Epithelial cell of esophagus (primary cell): ENCODE data around the gene FOCAD.

ENCODE experiments used
- DNase-seq: peaks from one replicate; pipeline ENCODE4 v3.0.0; 2010; ENCODE audit warnings: low read depth
- H3K4me3 ChIP-seq: 2 replicates; pipeline ENCODE4 v1.5.1; 2011; ENCODE audit warnings: mild to moderate bottlenecking, low read length, control low read depth
- TF ChIP-seq, protein P1 (sequence below): IDR thresholded peaks from 2 replicates; pipeline ENCODE4 v1.5.1; 2011; ENCODE audit warnings: low read depth, mild to moderate bottlenecking, low read length, control low read depth, inconsistent platforms; ENCODE audit not compliant: insufficient read depth; ENCODE audit errors: missing control alignments

The FOCAD gene

DNA sequence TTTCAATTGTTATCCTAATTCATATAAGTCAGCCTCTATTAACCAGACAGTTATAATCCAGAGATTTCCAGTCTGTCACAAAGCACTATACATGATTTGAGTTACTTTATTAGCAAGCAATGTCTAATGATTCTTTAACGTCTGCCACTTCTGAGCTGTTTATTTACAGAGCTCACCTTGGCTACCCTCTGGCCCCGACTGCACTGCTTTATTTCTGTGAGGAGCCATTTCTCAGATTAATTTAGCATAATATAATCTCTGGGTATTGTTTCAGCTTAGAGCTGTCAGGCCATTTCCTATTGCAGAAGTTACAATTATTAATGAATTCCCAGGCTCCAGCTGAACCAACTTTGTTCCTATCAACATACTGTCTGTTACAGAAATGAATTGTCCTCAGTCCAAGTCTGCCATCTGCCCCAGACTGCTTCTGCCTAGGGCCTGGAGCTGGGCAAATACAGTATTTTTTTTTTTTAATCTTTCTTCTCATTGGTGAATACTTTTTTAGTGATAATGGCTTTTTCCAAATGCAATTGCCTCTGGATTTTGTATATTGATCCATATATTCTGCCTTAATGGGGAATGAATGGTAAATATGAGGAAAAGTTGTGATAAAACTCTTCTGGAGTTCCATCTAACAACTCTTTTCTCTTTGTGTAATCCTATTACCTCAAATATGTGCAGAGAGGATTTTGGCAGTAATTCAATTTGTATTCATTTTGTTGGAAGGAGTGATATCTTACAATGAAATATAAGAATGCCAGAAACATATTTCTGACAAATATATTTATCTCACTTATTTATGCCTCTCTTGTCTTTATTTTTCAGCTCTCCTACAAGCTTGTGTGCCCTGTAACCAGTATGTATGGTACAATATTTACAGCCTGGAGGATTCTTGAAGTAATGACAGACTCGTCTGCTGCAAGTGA, 104.7 kb downstream of the FOCAD start:
- H3K4me3 ChIP-seq, result no peak overlapping the region
- DNase-seq, result no peak
- TF ChIP-seq, protein P1, sequence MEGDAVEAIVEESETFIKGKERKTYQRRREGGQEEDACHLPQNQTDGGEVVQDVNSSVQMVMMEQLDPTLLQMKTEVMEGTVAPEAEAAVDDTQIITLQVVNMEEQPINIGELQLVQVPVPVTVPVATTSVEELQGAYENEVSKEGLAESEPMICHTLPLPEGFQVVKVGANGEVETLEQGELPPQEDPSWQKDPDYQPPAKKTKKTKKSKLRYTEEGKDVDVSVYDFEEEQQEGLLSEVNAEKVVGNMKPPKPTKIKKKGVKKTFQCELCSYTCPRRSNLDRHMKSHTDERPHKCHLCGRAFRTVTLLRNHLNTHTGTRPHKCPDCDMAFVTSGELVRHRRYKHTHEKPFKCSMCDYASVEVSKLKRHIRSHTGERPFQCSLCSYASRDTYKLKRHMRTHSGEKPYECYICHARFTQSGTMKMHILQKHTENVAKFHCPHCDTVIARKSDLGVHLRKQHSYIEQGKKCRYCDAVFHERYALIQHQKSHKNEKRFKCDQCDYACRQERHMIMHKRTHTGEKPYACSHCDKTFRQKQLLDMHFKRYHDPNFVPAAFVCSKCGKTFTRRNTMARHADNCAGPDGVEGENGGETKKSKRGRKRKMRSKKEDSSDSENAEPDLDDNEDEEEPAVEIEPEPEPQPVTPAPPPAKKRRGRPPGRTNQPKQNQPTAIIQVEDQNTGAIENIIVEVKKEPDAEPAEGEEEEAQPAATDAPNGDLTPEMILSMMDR, result no peak

DNA sequence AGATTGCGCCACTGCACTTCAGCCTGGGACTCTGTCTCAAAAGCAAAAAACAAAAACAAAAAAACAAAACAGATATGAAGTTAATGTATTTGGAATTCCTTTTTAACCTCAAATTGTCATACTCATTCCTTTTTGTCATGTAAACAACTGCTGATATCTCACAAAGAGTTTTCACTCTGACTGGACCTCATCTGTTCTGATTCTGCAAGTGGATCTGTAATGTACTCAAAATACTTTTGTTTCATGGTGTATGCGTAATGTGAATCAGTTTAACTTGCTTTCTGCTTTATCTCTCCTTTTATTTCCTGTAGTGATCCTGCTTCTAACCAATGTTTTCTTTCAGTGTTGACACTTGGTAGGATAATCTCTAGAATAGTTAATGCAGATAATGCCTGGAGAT, 106.7 kb downstream of the FOCAD start:
- no peak for DNase-seq
- TF ChIP-seq, protein P1, result no peak

DNA sequence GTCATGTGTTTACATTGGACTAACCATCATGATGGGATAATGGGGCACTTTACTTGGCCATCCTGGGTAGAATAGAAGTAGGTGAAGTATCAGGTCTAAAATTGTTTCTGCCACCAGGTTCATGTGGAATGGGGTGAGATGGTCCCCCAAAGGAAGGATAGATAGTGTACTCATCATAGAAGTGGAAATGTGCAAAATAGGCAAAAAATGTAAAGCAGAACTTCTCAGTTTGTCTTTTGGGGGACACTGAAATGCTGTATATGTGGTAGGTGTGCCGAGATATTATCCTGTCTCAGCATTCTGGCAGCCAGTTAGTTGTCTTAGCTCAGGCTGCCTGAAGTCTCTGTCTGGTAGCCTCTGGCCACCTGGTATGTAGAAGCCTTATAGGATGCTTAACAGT, 107.6 kb downstream of the FOCAD start:
- TF ChIP-seq, protein P1, result no peak
- H3K4me3 ChIP-seq, result no peak overlapping the region
- no peak for DNase-seq

More for the DNA sequence above, 106.7 kb downstream of the FOCAD start:
- no peak overlapping the region for H3K4me3 ChIP-seq

DNA sequence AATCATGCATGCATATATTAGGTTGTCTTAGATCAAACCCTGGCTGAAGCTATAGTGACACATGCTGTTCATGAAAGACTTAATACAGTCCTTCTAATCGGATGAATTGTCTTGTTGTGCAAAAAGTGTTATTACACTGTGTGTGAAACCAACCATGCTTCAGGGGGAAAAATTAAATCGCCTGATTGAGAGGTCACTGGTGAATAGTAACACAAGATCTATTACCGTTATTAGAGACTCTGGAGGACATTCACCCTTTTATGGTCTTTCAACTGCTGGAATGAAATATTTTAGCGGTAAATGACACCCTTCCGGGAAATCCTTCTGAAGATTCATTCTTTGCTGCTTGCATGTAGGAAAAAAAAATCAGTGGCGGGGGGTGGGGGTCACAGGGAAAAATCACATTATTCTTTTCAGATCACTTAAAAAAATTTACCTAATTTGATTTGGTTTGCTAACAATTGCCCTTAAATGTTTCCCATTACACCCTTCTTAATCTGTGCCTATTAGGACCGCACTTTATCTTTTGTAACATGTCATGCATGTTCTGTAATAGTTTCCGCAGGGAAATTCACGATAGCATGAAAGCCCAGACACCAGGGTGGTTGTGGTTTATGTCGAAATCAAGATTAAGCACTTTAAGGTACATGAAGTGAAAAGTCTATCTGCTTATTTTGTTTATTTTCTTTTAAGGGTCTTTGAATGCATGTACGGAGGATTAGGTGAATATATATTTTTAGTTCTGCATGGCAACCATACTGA, 120.6 kb downstream of the FOCAD start:
- no peak overlapping the region for H3K4me3 ChIP-seq
- DNase-seq, result no peak
- TF ChIP-seq, protein P1, result no peak

DNA sequence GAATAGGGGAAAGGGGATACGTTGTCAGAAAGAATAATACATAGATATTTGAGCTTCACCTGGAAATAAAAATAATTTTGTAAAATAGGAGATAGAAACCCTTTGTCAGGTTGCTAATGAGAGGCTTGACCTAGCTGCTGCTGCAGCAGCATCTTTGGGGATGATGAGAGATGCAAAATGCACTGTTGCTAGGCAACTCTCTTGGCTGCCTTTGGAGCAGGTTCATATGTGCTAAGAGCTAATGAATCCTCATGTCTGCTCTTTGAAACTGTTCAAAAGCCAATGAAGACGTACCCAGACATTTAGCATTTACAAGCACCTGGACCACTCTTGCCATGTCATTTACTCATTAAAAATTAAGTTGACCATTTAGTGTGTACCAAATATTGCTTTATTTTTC, 121.7 kb downstream of the FOCAD start:
- no peak overlapping the region for H3K4me3 ChIP-seq
- DNase-seq, result no peak
- TF ChIP-seq, protein P1, result no peak

DNA sequence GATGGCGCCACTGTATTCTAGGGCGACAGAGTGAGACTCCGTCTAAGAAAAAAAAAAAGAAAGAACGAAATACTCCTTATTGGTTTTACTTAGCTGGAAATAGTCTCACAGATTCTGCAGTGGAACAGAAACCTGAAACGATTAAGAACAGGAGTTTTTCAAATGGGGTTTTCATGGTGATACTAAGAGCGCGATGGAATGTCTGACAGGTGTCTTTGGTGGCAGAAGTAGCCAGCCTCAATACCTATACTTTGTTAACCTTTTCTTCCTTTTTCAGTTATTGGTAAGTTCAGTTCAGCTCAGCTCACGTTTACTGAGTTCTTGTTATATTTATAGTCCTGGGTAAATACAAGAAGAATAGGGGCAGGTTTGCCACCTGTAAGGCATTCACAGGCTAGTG, 123.9 kb downstream of the FOCAD start:
- TF ChIP-seq, protein P1, result no peak
- no peak for DNase-seq
- H3K4me3 ChIP-seq, result no peak overlapping the region
